Hematopoietic multipotent progenitor cell treated with erythropoietin and hydrocortisone succinate and interleukin-3 and kit ligand, for 17 days (in vitro differentiated cells): ENCODE measurements around the gene C4orf33.
"Not testable (repeated sequence)": the region's sequence is repeated elsewhere in the genome, so short reads cannot be mapped to it uniquely, and the experiment has no call there.

Source experiments
- DNase-seq: peaks from one replicate; pipeline ENCODE4 v3.0.0-alpha.2; 2015; ENCODE audit warnings: low spot score

The C4orf33 gene

GRCh38 chr4:129095811-129096454 lies at the start of gene C4orf33:
Gene C4orf33, plus strand, starts transcription at chr4:129096152. Its CDS starts 6,459 bp downstream, at chr4:129102611.
- peak; percentile 82 for DNase-seq

- no peak for DNase-seq
Measured at GRCh38 chr4:129059028-129059427, 36.9 kb upstream of the C4orf33 start.

DNA sequence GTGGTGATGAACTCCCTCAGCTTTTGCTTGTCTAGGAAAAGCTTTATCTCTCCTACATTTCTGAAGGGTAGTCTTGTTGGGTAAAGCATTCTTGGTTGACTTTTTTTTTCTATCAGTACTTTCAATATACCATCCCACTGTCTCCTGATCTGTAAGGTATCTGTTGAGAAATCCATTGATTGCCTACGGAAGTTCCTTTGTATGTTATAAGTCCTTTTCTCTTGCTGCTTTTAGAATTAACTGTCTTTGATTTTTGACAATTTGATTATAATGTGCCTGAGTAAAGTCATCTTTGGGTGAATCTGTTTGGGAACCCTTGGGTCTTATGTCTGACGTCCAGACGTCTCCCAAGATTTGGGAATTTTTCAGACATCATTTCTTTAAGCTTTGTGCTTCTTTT lies 33.4 kb upstream of the C4orf33 start:
- no peak for DNase-seq

- no peak for DNase-seq
Measured at GRCh38 chr4:129063640-129064039, 32.3 kb upstream of the C4orf33 start.

DNA sequence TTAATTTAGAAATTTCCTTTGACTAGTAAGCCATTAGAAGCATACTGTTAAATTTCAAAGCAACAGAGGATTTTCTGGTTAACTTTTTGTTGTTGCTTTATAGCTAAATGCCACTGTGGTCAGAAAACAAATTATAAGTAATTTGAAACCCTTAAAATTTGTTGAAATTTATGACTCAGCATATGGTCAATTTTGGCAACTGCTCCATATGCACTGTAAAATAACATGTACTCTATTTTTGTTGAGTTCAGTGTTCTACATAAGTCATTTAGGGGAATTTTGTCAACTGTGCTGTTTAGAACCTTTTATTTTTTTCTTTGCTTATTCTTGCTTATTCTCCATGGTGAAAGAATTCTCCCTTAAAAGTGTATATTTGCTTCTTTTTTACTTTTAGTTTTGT lies 31.2 kb upstream of the C4orf33 start:
- no peak for DNase-seq

GRCh38 chr4:129069537-129069936 lies 26.4 kb upstream of the C4orf33 start:
- DNase-seq = not testable (repeated sequence)

GRCh38 chr4:129077326-129077725 lies 18.6 kb upstream of the C4orf33 start:
- DNase-seq = no peak

DNA sequence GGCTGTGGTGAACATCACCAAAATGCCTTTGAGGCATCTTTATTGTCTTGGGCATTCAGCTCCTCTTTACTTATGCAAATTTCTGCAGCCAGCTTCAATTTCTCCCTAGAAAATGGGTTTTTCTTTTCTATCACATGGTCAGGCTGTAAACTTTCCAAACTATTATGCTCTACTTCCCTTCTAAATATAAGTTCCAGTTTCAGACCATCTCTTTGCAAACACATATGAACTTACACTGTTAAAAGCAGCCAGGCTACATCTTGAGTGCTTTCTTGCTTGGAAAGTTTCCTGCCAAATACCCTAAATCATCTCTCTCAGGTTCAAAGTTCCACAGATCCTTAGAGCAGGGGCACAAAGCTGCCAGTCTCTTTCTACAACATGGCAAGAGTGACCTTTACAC lies 15.8 kb upstream of the C4orf33 start:
- DNase-seq = no peak

- no peak for DNase-seq
Measured at GRCh38 chr4:129082302-129082701, 13.7 kb upstream of the C4orf33 start.

DNA sequence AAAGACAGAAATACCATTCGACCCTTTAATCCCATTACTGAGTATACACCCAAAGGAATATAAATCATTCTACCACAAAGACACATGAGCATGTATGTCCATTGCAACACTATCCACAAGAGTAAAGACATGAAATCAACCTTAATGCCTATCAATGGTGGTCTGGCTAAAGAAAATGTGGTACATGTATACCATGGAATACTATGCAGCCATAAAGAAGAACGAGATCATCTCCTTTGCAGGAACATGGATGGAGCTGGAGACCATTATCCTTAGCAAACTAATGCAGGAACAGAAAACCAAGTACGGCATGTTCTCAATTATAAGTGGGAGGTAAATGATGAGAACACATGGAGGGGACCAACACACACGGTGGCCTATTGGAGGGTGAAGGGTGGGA lies 10.5 kb upstream of the C4orf33 start:
- no peak for DNase-seq

DNA sequence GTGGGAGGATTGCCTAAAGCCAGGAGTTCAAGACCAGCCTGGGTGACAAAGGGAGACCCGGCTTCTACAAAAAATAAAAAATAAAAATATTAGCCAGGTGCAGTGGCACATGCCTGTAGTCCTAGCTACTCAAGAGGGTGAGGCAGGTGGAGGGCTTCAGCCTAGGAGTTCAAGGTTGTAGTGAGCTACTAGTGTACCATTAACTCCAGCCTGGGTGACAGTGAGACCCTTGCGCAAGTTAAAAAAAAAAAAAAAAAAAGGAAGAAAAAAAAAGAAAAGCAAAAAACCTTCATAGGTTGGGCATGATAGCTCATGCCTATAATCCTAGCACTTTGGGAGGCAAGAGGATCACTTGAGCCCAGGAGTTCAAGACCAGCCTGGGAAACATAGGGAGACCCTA lies 8.4 kb upstream of the C4orf33 start:
- no peak for DNase-seq

DNA sequence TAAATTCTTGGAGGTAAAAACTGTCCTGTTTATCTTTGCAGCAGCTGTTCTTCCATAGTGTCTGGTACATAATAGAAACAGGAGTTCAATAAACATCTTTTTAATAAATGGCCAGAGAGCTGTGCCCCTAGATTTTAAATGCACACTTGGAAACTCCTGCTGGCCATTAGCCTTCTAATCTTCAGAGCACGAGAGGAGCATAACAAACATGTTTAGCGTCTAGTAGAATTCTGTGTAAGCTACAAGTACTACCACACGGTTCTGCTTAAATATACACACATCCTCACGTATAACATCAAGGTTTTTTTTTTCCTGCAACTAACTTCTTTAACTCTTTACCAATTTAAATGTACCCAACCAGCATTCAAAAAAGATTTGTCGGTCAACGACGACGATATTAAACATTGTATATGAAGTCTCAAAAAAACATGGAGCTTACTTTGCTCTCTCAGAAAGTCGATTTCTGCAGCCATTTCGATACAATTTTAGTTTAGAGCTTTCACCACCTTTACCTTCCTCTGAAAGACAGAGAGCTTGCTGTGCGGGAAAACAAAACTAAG lies 3.2 kb upstream of the C4orf33 start:
- DNase-seq = peak; percentile 37

DNA sequence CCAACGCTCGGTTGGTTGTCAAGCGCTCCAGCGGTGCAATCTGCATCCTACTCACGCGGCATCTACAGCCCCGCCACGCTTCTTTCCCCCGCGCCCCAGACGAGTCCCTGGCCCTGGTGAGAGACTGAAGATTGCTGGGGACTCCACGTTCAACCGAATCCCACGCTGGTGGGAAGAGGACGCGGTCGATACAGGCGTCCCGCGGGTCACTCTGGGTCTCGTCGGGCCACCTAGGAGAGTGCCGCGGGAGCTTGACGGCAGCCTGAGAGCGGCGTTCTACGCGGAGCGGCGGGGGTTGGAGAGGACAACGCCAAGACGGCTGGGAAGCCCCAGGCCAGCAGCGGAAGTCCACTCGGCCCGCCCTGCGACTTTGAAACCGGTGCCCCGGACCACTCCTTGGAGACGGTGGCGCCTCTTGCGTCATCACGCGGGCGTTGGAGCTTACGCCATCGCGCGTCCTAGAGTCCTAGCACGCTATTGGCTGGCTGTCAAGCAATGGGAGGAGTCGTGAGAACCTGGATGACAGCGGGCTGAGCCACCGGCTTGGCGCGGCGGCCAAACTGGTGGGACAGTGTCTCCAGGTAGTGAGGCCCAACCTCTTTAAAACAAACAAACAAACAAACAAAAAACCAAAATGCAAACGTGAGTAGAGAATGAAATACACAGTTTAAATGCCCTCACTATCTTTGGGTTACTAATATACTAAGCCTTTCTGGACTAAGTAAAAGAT lies 2.6 kb upstream of the C4orf33 start, which contains the start of gene SCLT1:
SCLT1 (minus strand) TSS at position 349 of the 730 bp plus-strand sequence. CDS start 436 bp downstream, outside the sequence.
- peak; percentile 98 for DNase-seq

GRCh38 chr4:129094347-129094746 lies 1.6 kb upstream of the C4orf33 start:
- DNase-seq = no peak

GRCh38 chr4:129098531-129099001 lies 2.6 kb downstream of the C4orf33 start:
- no peak for DNase-seq

- no peak for DNase-seq
Measured at GRCh38 chr4:129109965-129110824, 14.2 kb downstream of the C4orf33 start.

GRCh38 chr4:129110931-129111330 lies 15.0 kb downstream of the C4orf33 start:
- no peak for DNase-seq

DNA sequence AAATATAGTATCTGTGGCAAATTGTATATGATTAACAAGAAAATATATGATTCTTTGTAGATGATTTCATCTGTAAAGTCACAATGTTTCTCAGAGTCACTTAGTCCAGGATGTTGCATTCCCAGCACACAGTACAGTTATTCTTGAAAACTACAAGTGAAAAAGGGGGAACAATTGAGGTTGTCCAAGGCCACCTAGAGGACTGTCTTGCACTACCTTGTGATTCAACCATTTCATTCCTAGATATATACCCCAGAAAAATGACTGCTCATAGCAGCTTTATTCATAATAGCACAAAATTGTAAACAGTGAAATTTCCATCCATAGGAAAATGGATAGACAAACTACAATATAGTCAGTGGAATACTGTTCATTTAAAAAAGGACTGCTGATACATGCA lies 16.0 kb downstream of the C4orf33 start:
- no peak for DNase-seq

- DNase-seq = no peak
Measured at GRCh38 chr4:129113434-129113833, 17.5 kb downstream of the C4orf33 start.

DNA sequence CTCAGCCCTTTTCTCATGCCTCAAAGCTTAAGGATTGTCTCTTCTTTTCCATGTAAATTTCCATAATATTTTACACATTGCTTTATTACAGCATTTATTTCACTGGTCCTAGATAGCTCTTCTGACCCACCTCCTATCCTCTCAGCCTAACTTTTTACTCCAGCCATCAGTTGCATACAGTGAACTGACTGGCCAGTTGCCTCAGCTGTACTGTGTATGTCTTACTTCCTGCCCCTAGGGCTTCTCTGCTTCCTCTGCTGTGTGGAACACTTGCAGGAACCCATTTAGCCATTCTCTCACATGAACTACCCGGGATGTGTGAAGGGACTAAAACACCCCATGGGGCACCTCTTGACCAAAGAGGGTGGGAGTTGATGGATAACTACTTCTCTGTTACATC lies 18.0 kb downstream of the C4orf33 start:
- DNase-seq = no peak

- DNase-seq = no peak
Measured at GRCh38 chr4:129117705-129118104, 21.8 kb downstream of the C4orf33 start.

DNA sequence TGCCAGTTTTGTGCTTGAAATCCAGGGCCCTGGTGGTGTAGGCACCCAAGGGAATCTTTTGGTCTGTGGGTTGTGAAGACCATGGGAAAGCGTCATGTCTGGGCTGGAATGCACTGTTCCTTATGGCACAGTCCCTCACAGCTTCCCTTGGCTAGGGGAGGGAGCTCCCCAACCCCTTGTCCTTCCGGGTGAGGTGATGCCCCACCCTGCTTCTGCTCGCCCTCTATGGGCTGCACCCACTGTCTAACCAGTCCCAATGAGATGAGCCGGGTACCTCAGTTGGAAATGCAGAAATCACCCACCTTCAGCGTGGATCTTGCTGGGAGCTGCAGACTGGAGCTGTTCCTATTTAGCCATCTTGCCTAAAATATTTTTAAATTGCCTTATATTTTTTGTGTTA lies 30.7 kb downstream of the C4orf33 start:
- not testable (repeated sequence) for DNase-seq
